ENCODE results near the gene TMEM187.

Gene TMEM187

GRCh38 chrX:153926858-153927671, 45.5 kb upstream of the TMEM187 start:
- peak; percentile 11 for DNase-seq (ENCODE audit: low read depth)
- H3K4me3 ChIP-seq (ENCODE audit: low read length) = peak overlapping the region; percentile 55
- TF ChIP-seq, protein P1, sequence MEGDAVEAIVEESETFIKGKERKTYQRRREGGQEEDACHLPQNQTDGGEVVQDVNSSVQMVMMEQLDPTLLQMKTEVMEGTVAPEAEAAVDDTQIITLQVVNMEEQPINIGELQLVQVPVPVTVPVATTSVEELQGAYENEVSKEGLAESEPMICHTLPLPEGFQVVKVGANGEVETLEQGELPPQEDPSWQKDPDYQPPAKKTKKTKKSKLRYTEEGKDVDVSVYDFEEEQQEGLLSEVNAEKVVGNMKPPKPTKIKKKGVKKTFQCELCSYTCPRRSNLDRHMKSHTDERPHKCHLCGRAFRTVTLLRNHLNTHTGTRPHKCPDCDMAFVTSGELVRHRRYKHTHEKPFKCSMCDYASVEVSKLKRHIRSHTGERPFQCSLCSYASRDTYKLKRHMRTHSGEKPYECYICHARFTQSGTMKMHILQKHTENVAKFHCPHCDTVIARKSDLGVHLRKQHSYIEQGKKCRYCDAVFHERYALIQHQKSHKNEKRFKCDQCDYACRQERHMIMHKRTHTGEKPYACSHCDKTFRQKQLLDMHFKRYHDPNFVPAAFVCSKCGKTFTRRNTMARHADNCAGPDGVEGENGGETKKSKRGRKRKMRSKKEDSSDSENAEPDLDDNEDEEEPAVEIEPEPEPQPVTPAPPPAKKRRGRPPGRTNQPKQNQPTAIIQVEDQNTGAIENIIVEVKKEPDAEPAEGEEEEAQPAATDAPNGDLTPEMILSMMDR (IDR thresholded peaks at IDR 0.05; ENCODE audit: insufficient read depth, low read depth, low read length, missing control alignments) = no peak

DNA sequence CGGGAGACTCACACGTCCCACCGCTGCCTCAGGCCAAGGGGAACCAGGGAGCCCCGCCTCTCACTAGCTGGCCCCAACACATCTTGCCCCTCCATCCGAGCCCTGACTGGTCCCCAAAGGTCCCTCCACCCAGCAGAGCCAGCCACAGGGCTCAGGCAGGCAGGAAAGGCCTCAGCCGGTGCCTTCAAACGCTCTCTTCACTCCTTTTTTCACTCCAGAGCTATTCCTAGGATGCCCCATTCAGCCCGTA, 45.0 kb upstream of the TMEM187 start:
- no peak for DNase-seq (ENCODE audit: low read depth)
- TF ChIP-seq, protein P1 (IDR thresholded peaks at IDR 0.05; ENCODE audit: insufficient read depth, low read depth, low read length, missing control alignments) = no peak
- H3K4me3 ChIP-seq (ENCODE audit: low read length) = peak overlapping the region; percentile 55

DNA sequence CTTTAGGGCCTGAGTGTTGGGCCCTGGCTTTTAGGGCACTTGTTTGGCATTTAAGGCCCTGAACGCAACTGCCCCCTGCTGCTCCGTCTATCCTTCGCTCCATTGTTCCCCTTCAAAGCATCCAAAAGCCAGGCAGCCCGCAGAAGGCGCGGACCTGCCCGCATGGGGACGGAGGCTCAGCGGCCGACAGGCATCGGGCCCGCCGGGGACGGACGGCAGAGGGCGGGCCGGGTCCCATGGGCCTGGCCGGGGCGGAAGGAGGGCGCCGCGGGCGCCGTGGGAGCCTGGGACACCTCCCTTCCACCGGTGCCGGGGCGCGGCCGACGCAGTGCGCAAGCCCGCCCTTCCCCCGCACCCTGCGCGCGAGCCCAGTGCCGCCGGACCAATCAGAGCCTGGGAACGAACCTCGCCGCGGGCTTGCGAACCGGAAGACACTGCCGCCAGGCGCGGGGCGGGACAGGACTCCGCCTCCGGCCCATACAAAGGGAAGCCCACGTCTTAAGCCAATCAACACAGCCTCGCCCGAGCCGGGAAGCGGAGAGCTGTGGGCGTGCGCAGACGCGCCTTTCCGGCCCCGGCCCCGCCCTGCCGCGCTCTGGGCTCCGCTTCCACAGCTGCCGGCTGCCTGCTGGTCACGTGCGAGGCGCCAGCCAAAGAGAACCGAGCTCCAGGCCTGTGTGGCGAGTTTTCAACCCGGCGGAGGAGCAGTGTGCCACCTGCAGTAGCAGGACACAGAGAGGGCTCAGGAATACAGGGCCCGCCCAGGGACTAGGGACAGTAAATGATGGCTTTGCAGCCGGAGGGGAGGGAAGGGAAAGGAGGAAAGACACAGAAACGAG, 44.4 kb upstream of the TMEM187 start:
- TF ChIP-seq, protein P1 (IDR thresholded peaks at IDR 0.05; ENCODE audit: insufficient read depth, low read depth, low read length, missing control alignments) = no peak
- H3K4me3 ChIP-seq (ENCODE audit: low read length) = peak overlapping the region; percentile 55

DNA sequence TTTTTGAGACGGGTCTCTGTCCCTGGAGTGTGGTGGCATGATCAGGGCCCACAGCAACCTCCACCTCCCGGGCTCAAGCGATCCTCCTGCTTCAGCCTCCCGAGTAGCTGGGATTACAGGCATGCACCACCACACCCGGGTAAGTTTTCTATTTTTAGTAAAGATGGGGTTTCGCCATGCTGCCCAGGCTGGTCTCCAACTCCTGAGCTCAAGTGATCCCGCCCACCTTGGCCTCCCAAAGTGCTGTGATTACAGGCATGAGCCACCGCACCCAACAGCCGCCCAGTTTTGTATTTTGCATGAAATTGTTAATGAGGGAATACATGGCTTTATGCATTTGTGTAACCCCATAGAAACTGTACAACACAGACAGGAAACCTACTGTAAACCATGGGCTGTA, 43.7 kb upstream of the TMEM187 start:
- TF ChIP-seq, protein P1 (IDR thresholded peaks at IDR 0.05; ENCODE audit: insufficient read depth, low read depth, low read length, missing control alignments) = no peak
- DNase-seq (ENCODE audit: low read depth) = no peak
- no peak overlapping the region for H3K4me3 ChIP-seq (ENCODE audit: low read length)

More for the DNA sequence above, 44.4 kb upstream of the TMEM187 start:
- peak; percentile 98 for DNase-seq (ENCODE audit: low read depth)

- no peak overlapping the region for H3K4me3 ChIP-seq (ENCODE audit: low read length)
- DNase-seq (ENCODE audit: low read depth) = no peak
Observed at GRCh38 chrX:153929576-153929975, 43.0 kb upstream of the TMEM187 start.

DNA sequence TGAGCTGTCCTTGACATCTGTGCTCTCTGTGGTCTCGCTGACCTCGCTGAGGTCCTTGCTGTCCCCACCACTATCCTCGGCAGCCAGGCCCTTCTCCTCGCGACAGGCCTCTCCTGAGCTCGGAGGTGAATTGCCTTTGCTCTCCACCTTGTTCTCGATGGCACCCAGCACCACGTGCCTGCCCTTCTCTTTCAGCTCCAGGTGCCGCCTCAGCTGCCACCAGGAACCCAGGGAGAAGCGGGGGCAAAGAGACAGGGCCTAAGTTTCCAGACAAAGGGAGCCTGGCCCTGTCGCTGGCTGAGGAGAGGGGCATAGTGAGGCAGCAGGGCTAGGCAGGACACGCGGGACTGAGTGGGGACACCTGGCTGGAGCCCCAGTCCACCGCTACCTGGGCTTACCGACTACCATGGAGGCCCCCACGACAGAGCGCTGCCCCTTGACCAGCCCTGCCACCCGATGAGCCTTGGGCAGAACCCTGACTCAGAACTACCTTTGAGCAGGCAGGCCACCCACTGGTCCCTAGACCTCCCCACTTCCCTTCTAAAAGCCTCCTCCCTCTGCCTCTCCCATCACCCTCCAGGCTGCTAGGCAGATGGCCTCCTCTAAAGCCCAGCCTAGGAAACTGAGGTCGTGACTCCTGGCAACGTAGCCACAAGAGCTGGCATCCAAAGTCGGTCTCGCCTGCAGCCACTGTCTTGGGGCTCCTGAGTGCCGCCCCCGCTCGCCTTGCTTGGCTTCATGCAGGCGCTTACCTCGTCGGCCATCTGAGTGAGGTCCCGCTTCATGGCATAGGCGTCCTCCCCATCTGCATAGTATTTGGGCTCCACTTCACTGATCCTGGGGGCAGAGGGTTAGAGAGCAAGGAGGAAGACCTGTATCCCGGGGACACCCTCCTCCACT, 42.3 kb upstream of the TMEM187 start:
- no peak overlapping the region for H3K4me3 ChIP-seq (ENCODE audit: low read length)
- DNase-seq (ENCODE audit: low read depth) = no peak
- TF ChIP-seq, protein P1 (IDR thresholded peaks at IDR 0.05; ENCODE audit: insufficient read depth, low read depth, low read length, missing control alignments) = no peak

More at GRCh38 chrX:153929576-153929975, 43.0 kb upstream of the TMEM187 start:
- TF ChIP-seq, protein P1 (IDR thresholded peaks at IDR 0.05; ENCODE audit: insufficient read depth, low read depth, low read length, missing control alignments) = no peak

Measured in epithelial cell of esophagus (primary cell).